H9 (cell line): Measurements from ENCODE around the gene FRRS1. TPM values are rescaled to one million over a fixed set of nuclear protein-coding genes. Genes with fewer than 3 reads are reported as not detected.

Experiments used
- DNase-seq: peaks from one replicate; pipeline ENCODE4 v3.0.0-alpha.2; 2017
- H2AFZ ChIP-seq: one replicate; pipeline ENCODE4 v1.6.1; 2013; ENCODE audit warnings: mild to moderate bottlenecking, low read length, control low read depth, moderate library complexity
- H2AK5ac ChIP-seq: 2 replicates; pipeline ENCODE4 v1.6.1; 2013; ENCODE audit warnings: low read length, control low read depth, mixed read lengths; ENCODE audit not compliant: insufficient read length
- H2BK120ac ChIP-seq: one replicate; pipeline ENCODE4 v1.6.1; 2013; ENCODE audit warnings: low read depth, mild to moderate bottlenecking, low read length, control low read depth, inconsistent platforms; ENCODE audit not compliant: poor library complexity, severe bottlenecking
- H2BK12ac ChIP-seq: 2 replicates; pipeline ENCODE4 v1.6.1; 2013; ENCODE audit warnings: low read length, control low read depth, mixed read lengths, low read depth; ENCODE audit not compliant: insufficient read length
- H2BK15ac ChIP-seq: 2 replicates; pipeline ENCODE4 v1.6.1; 2013; ENCODE audit warnings: low read depth, low read length, control low read depth
- H2BK20ac ChIP-seq: one replicate; pipeline ENCODE4 v1.6.1; 2013; ENCODE audit warnings: low read depth, mild to moderate bottlenecking, low read length, control low read depth, inconsistent platforms; ENCODE audit not compliant: poor library complexity, severe bottlenecking
- H2BK5ac ChIP-seq: 2 replicates; pipeline ENCODE4 v1.6.1; 2013; ENCODE audit warnings: low read length, control low read depth, mixed read lengths; ENCODE audit not compliant: insufficient read length
- H3K14ac ChIP-seq: 2 replicates; pipeline ENCODE4 v1.6.1; 2013; ENCODE audit warnings: low read length, control low read depth; ENCODE audit not compliant: insufficient read depth
- H3K18ac ChIP-seq: 2 replicates; pipeline ENCODE4 v1.6.1; 2013; ENCODE audit warnings: low read depth, mild to moderate bottlenecking, mixed read lengths, low read length, control low read depth; ENCODE audit not compliant: insufficient read length
- H3K23ac ChIP-seq: 2 replicates; pipeline ENCODE4 v1.6.1; 2013; ENCODE audit warnings: low read length, control low read depth, mixed read lengths, low read depth; ENCODE audit not compliant: insufficient read length
- H3K23me2 ChIP-seq: 2 replicates; pipeline ENCODE4 v1.6.1; 2013; ENCODE audit warnings: low read depth, mild to moderate bottlenecking, mixed read lengths, low read length, control low read depth; ENCODE audit not compliant: insufficient read length, poor library complexity, severe bottlenecking
- H3K27ac ChIP-seq: 2 replicates; pipeline ENCODE4 v1.5.1; 2013; ENCODE audit warnings: low read length, control low read depth, mixed read lengths, low read depth; ENCODE audit not compliant: insufficient read length
- H3K27me3 ChIP-seq: 2 replicates; pipeline ENCODE4 v1.6.1; 2013; ENCODE audit warnings: low read length, control low read depth, inconsistent platforms; ENCODE audit not compliant: insufficient read depth
- H3K4ac ChIP-seq: 2 replicates; pipeline ENCODE4 v1.6.1; 2013; ENCODE audit warnings: low read depth, mild to moderate bottlenecking, control low read depth, inconsistent platforms, low read length, moderate library complexity
- H3K4me1 ChIP-seq: 2 replicates; pipeline ENCODE4 v1.6.1; 2013; ENCODE audit warnings: low read length, control low read depth, inconsistent platforms; ENCODE audit not compliant: insufficient read depth
- H3K4me2 ChIP-seq: 2 replicates; pipeline ENCODE4 v1.6.1; 2013; ENCODE audit warnings: low read length, control low read depth, mixed read lengths; ENCODE audit not compliant: insufficient read length, insufficient read depth
- H3K56ac ChIP-seq: 2 replicates; pipeline ENCODE4 v1.6.1; 2013; ENCODE audit warnings: low read depth, mild to moderate bottlenecking, mixed read lengths, low read length, control low read depth; ENCODE audit not compliant: insufficient read length
- H3K79me1 ChIP-seq: 2 replicates; pipeline ENCODE4 v1.6.1; 2013; ENCODE audit warnings: low read depth, mild to moderate bottlenecking, moderate library complexity, low read length, control low read depth, inconsistent platforms; ENCODE audit not compliant: insufficient read depth, poor library complexity, severe bottlenecking
- H3K79me2 ChIP-seq: 2 replicates; pipeline ENCODE4 v1.6.1; 2013; ENCODE audit warnings: low read length, control low read depth, inconsistent platforms; ENCODE audit not compliant: insufficient read depth
- H3K9ac ChIP-seq: 2 replicates; pipeline ENCODE4 v1.6.1; 2013; ENCODE audit warnings: low read length, control low read depth, mixed read lengths; ENCODE audit not compliant: insufficient read length; ENCODE audit errors: extremely low read depth
- H3K9me3 ChIP-seq: one replicate; pipeline ENCODE4 v1.6.1; 2013; ENCODE audit warnings: low read depth, low read length, inconsistent platforms; ENCODE audit not compliant: control insufficient read depth
- H3T11ph ChIP-seq: one replicate; pipeline ENCODE4 v1.6.1; 2013; ENCODE audit warnings: mild to moderate bottlenecking, low read length, control low read depth, inconsistent platforms
- H4K20me1 ChIP-seq: one replicate; pipeline ENCODE4 v1.6.1; 2013; ENCODE audit not compliant: control insufficient read depth, insufficient read length, insufficient read depth
- H4K5ac ChIP-seq: 2 replicates; pipeline ENCODE4 v1.6.1; 2013; ENCODE audit warnings: low read depth, mild to moderate bottlenecking, mixed read lengths, low read length, control low read depth; ENCODE audit not compliant: insufficient read length
- H4K8ac ChIP-seq: replicated peaks from 2 replicates; pipeline ENCODE4 v1.6.1; 2013; ENCODE audit warnings: low read length, control low read depth, mixed read lengths, low read depth; ENCODE audit not compliant: insufficient read length
- H4K91ac ChIP-seq: 2 replicates; pipeline ENCODE4 v1.6.1; 2013; ENCODE audit warnings: low read depth, mild to moderate bottlenecking, moderate library complexity, mixed read lengths, low read length, control low read depth; ENCODE audit not compliant: insufficient read length
- H3K27ac Mint-ChIP-seq, 3 experiments: 2 replicates in 2 of 3; 3 replicates in 1 of 3; pipeline ENCODE4 v1.8.0; 2020 to 2021; ENCODE audit warnings: mixed read lengths in 3 of 3, mild to moderate bottlenecking in 1 of 3, moderate library complexity in 1 of 3
- H3K27me3 Mint-ChIP-seq: 2 replicates; pipeline ENCODE4 v1.8.0; 2021; ENCODE audit warnings: low read depth, mild to moderate bottlenecking, moderate library complexity, mixed read lengths
- H3K36me3 Mint-ChIP-seq, 3 experiments: 2 replicates in 2 of 3; 3 replicates in 1 of 3; pipeline ENCODE4 v1.8.0; 2020 to 2021; ENCODE audit warnings: low read depth in 3 of 3, mixed read lengths in 3 of 3; ENCODE audit not compliant: insufficient read depth in 1 of 3
- H3K4me1 Mint-ChIP-seq, 2 experiments: 2 replicates each; pipeline ENCODE4 v1.8.0; 2020; ENCODE audit warnings: mixed read lengths in 2 of 2
- H3K4me3 Mint-ChIP-seq, 2 experiments: 2 replicates in 1 of 2; 3 replicates in 1 of 2; pipeline ENCODE4 v1.8.0; 2020 to 2021; ENCODE audit warnings: mild to moderate bottlenecking in 2 of 2, mixed read lengths in 2 of 2, moderate library complexity in 1 of 2
- H3K9me3 Mint-ChIP-seq, 2 experiments: 2 replicates in 1 of 2; 3 replicates in 1 of 2; pipeline ENCODE4 v1.8.0; 2020; ENCODE audit warnings: mild to moderate bottlenecking in 2 of 2, mixed read lengths in 2 of 2, moderate library complexity in 1 of 2
- CTCF ChIP-seq: fragments of 200-600 bp; sonication (generic); conservative IDR thresholded peaks from 3 replicates; pipeline ENCODE4 v1.8.0; 2021; ENCODE audit warnings: antibody characterized with exemption, mild to moderate bottlenecking
- WGBS: extraction: QIAGEN DNeasy Blood & Tissue Kit; methylation state at CpG from one replicate; pipeline ENCODE4 v1.1.7; 2013; ENCODE audit warnings: missing lambda C conversion rate, low lambda C conversion rate, mixed read lengths; ENCODE audit not compliant: insufficient read length; ENCODE audit errors: extremely low coverage; 5-methylcytosine and 5-hydroxymethylcytosine counted together
- total RNA-seq: library from RNA; stranded (reverse); gene quantifications from 2 replicates; pipeline ENCODE4 v1.2.1, GENCODE V29; 2021

The FRRS1 gene
- total RNA-seq, 1 experiment from 2014 or later, result 5.6 TPM

- H2BK12ac ChIP-seq, result no peak overlapping the region
- no peak overlapping the region for H2AFZ ChIP-seq
- no peak for TF ChIP-seq CTCF
- no peaks in the 10 kb centered on the region for H3K79me2 ChIP-seq
- no peak overlapping the region for H3T11ph ChIP-seq
- no peak overlapping the region for H3K4me3 Mint-ChIP-seq
- H2BK120ac ChIP-seq, result no peak overlapping the region
- no peak overlapping the region for H3K56ac ChIP-seq
- H3K9ac ChIP-seq, result no peak overlapping the region
- H4K91ac ChIP-seq, result no peak overlapping the region
- H3K23me2 ChIP-seq, result no peaks in the 10 kb centered on the region
- H3K14ac ChIP-seq, result no peak overlapping the region
- no peaks in the 10 kb centered on the region for H3K27me3 Mint-ChIP-seq
- no CpG with 5 or more reads among the region's 1 CpG for WGBS
- H3K4ac ChIP-seq, result no peak overlapping the region
- H3K18ac ChIP-seq, result no peak overlapping the region
- peaks cover 5% of the 10 kb centered on the region; the same call in 1 of the 2 replicates for H3K4me1 ChIP-seq
- H2BK5ac ChIP-seq, result no peak overlapping the region
- H3K9me3 Mint-ChIP-seq, result peaks cover 7 to 12% of the 10 kb centered on the region in 2 experiments; a peak in 4 of 5 replicates
- no peak overlapping the region for H3K4me2 ChIP-seq
- H3K36me3 Mint-ChIP-seq, result peaks cover 0 to 20% (median 7%) of the 10 kb centered on the region in 3 experiments; a peak in 5 of 7 replicates
- DNase-seq, result no peak
- no peak overlapping the region for H2BK20ac ChIP-seq
- H3K27ac Mint-ChIP-seq, result peak overlapping the region; percentile 89 to 94 (median 90); a peak in 6 of 7 replicates
- H4K5ac ChIP-seq, result no peak overlapping the region
- H3K9me3 ChIP-seq, result peaks cover 6% of the 10 kb centered on the region
- peaks cover 28 to 41% of the 10 kb centered on the region in 2 experiments for H3K4me1 Mint-ChIP-seq
- H3K79me1 ChIP-seq, result no peaks in the 10 kb centered on the region
- H4K20me1 ChIP-seq, result no peaks in the 10 kb centered on the region
- H3K27ac ChIP-seq, result no peak overlapping the region
- no peaks in the 10 kb centered on the region for H3K27me3 ChIP-seq
- H2BK15ac ChIP-seq, result no peak overlapping the region
- no peak overlapping the region for H3K23ac ChIP-seq
- no peak overlapping the region for H4K8ac ChIP-seq
- no peak overlapping the region for H2AK5ac ChIP-seq
Measured at GRCh38 chr1:99758073-99758511, 8.3 kb downstream of the FRRS1 start.
